GM19239 (cell line): ENCODE results near the gene MFSD2A.
"Not testable (repeated sequence)": the region's sequence is repeated elsewhere in the genome, so short reads cannot be mapped to it uniquely, and the experiment has no call there.

ENCODE experiments used
- DNase-seq: peaks from one replicate; pipeline ENCODE4 v3.0.0; 2011; ENCODE audit warnings: low spot score; ENCODE audit not compliant: insufficient read length
- FAIRE-seq: peaks from 2 replicates; lab custom pipeline; 2011; peaks lifted over from hg19 to GRCh38; lab: Jason Lieb, UNC

The MFSD2A gene

DNA sequence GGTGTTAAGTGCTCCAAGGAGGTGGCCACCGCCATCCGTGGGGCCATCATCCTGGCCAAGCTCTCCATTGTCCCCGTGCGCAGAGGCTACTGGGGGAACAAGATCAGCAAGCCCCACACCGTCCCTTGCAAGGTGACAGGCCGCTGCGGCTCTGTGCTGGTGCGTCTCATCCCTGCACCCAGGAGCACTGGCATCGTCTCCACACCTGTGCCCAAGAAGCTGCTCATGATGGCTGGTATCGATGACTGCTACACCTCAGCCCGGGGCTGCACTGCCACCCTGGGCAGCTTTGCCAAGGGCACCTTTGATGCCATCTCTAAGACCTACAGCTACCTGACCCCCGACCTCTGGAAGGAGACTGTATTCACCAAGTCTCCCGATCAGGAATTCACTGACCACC is 8.0 kb downstream of the MFSD2A start:
- DNase-seq, FAIRE-seq: not testable (repeated sequence)

DNA sequence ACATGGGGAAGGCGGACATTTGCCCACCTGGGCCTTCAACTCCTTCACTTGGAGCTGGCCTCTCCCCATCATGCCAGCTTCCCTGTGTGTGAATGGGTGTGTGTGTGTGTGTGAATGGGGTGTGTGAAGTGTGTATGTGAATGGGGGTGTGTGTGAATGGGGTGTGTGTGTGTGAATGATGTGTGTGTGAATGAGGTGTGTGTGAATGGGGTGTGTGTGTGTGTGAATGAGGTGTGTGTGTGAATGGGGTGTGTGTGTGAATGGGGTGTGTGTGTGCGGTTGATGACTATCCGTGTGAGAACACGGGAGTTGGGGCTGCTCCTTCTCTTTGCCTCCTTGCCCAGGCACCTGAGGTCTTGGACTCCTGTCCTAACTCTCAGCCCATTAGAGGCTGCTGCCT is 9.6 kb downstream of the MFSD2A start:
- no peak for FAIRE-seq

DNA sequence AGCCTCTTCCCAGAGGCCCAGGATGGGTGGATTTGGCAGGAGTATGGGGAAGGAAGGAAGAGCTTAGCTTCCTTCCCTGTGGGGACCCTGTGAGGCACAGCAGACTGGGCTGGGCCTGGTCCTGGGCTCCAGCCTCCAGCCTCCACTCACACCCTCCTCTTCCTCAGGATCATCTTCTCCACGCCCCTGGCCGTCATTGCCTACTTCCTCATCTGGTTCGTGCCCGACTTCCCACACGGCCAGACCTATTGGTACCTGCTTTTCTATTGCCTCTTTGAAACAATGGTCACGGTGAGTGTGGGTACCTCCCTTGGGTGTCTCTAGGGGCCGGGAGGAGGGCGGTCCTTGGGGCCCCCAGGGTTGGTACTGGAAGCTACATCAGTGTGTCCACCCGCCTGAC is 10.1 kb downstream of the MFSD2A start:
- DNase-seq (no peak), FAIRE-seq (no peak)

More for the DNA sequence above, 9.6 kb downstream of the MFSD2A start:
- DNase-seq: no peak

DNA sequence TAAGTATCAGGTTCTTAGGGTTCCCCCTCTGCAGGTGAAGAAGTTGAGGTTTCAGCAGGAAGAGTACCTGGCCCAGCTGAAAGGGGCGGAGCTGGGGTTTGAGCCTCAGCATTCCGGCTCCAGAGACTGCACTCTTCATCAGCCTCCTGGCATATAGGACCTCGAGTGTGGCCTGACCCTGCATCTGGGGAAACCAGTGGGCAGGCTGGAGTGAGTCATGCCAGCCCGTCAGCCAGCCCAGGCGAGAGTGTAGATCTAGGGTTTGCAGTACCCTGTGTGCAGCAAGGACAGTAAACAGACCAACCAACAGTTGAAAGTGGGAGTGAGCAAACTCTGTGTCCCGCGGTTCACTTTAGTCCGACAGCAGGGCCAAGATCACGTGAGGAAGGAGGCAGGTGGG is 14.1 kb downstream of the MFSD2A start:
- FAIRE-seq: no peak
- no peak for DNase-seq

DNA sequence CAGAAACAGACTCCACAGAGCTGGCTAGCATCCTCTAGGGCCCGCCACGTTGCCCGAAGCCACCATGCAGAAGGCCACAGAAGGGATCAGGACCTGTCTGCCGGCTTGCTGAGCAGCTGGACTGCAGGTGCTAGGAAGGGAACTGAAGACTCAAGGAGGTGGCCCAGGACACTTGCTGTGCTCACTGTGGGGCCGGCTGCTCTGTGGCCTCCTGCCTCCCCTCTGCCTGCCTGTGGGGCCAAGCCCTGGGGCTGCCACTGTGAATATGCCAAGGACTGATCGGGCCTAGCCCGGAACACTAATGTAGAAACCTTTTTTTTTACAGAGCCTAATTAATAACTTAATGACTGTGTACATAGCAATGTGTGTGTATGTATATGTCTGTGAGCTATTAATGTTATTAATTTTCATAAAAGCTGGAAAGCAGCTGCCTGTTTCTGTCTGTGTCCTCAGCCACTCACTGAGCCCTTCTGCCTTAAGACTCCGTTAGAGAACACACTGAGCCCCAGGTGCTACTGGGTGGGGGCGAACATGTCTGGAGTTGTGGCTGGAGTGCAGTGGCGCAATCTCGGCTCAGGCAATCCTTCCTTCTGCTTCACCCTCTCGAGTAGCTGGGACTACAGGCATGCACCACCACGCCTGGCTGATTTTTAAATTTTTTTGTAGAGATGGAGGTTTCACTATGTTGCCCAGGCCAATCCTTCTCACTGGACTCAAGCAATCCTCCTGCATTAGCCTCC is 14.8 kb downstream of the MFSD2A start:
- FAIRE-seq (no peak), DNase-seq (no peak)

DNA sequence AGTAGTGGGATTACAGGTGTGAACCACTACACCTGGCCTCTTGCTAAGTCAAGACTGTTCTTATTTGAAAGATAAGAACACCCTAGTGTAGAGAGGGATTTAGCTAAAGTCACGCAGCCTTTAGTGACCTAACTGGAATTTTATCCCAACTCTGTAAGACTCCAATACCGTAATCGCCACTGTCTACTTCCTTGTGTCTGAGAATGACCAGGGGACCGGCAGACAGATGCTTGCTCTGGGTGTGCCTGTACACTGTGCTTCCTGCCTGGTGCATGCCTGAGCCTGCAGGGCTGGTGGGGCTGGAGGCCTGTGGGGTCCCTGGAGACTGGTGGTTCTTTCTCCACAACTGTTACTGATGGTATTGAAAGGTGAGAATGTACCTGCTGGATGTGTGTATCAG is 15.3 kb downstream of the MFSD2A start:
- FAIRE-seq (no peak), DNase-seq (no peak)

DNA sequence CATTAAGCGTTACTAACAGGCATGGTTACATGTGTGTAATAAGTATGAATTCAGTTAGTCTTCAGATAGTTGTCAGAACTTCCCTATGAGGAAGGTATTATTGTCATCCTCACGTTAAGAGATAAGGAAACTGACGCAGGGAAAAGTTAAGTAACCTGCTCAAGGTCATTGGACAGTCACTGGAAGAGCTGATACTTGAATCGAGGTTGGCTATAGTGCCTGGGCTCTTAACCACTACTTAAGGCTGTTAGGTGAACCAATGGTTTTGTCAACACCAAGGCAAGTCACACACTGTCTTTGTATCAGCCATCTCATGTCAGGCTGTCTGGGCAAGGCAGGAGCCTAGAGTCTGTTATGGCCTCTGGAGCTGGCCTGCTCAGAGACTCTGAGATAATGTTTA is 16.2 kb downstream of the MFSD2A start:
- FAIRE-seq: no peak
- no peak for DNase-seq

DNA sequence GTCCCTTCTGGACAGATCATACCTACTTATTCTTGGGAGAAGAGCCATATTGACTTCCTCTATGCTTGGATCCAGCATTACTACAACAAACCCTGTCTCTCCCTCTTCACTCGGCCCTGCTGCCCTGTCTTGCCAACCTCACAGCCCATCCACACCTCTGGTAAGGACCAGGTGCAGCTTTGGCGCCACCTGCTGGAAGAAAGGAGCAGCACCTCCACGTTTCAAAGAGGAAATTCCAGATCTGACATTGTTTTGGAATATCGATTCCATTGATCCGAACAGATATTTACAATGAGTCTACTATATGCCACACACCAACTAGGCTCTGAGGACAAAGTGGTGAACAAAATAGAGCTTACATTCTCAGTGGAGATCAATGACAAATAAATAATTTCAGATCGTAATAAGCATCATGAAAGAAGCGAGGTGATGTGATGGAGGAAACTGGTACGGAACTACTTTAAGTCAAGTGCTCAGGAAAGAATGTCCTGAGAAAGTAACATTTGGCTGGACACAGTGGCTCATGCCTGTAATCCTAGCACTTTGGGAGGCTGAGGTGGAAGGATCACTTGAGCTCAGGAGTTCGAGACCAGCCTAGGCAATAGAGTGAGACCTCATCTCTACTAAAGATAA is 18.7 kb downstream of the MFSD2A start:
- FAIRE-seq (peak; percentile 95), DNase-seq (peak; percentile 81)

DNA sequence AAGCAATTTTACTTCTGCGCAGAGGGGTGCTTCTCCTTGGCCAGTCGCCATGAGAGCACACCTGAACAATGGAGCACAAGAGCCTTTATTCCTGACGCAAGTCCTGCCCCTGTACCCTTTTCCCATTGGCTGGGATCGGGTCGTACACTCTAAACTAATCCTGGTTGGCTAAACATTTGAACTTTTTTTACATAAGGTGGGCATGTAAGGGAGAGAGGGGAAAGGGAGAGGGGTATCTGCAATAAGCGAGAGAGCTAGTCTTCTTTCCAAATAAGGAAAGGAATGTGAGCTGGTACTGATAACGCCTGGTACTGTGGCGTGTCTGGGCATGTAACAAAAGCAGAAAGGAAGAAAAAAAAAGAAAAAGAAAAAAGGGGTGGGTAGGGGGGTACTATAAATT is 21.8 kb downstream of the MFSD2A start:
- DNase-seq (no peak), FAIRE-seq (no peak)

DNA sequence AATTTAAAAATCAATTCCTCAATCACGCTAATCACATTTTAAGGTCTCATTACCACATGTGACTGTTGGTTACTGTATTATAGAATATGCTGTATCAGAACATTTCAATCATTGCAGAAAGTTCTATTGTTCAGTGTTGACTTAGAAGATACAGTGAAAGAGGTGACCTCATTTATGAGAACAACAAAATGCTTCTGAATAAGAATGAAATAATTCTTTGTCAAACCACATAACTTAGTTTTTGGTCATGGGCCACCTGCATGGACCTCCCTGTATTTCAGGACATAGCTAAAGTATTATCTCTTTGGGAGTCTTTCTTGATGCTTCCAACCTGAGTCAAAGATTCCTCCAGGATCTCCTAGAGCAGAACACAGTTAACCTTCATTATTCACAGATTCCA is 22.3 kb downstream of the MFSD2A start:
- DNase-seq (no peak), FAIRE-seq (no peak)

DNA sequence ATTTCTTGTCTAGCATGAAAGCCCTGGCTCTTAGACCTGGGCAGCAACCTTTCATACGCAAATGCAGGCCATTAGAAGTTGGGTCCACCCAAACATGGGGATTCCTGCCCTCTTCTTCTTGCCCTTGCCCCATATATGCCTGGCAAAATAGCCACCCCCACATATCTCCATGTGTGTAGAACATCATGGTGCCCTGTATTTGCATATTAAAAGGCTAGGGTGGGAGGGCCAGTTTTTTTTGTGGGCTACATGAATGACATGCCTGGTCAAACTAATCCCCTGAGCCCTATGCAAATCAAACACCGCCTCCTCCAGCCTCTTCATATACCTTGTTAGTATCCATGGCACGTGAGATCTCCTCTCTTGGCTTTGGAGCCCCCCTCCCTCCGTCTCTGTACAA is 24.7 kb downstream of the MFSD2A start:
- FAIRE-seq (no peak), DNase-seq (no peak)

DNA sequence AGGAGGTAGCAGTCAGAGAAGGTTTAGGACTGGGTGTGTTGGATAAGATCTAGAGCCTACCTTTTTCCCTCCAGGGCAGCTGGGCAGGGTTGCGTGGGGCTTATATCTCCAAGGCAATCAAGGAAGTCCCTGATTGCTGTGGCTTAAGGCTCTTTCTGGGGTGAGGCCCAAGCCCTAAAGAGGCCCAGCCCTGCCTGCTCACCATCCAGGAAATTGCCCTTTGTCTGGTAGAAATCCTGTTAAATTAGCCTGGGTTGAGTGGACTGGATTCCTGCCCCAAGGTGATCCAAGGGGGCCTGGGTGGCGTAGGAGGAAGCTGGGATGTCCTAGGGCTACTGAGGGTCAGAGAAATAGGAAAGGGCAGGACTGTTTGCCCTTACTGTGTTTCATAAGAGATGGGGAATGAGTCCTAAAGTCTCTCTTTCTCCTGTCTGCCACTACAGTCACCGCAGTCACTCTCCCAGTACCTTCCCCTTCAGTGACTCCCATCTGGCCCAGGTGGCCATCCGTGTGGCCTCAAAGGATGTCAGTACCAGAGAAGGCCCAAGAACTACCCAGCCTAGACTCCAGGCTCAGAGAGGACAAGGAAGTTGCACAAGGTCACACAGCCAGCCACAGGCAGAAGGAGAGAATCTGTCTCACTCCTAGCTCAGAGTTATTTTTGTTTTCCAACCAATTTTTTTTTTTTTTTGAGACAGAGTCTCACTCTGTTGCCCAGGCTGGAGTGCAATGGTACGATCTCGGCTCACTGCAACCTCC is 25.8 kb downstream of the MFSD2A start:
- DNase-seq (no peak), FAIRE-seq (no peak)

DNA sequence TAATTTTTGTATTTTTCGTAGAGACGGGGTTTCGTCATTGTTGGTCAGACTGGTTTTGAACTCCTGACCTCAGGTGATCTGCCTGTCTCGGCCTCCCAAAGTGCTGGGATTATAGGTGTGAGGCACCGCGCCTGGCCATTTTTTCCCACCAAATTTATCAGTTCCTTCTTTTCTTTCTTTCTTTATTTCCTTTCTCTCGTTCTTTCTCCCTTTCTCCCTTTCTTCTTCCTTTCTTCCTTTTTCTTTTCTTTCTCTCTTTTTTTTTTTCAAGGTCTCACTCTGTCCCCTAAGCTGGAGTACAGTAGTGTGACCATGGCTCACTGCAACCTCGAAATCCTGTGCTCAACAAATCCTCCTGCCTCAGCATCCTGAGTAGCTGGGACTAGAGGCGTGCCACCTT is 26.4 kb downstream of the MFSD2A start:
- DNase-seq (no peak), FAIRE-seq (no peak)

DNA sequence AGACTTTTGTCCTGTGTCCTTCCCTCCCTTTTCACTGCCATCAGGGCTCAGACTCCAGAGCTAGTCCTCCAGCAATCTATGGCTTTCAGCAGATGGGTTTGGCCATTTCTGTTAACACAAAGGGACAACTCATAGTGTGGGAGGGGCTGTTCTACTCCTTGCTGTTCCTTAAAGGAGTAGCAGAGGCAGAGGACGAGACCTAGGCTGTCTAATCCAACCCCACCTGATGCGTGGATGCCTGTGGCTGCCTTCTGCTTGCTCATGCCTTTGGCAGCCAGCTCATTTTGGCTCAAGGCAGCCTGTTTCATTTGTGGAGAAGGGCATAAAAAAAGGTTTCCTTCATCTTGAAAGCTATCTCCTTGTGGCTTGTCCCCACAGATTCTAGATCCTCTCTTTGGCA is 27.0 kb downstream of the MFSD2A start:
- FAIRE-seq: no peak
- no peak for DNase-seq

DNA sequence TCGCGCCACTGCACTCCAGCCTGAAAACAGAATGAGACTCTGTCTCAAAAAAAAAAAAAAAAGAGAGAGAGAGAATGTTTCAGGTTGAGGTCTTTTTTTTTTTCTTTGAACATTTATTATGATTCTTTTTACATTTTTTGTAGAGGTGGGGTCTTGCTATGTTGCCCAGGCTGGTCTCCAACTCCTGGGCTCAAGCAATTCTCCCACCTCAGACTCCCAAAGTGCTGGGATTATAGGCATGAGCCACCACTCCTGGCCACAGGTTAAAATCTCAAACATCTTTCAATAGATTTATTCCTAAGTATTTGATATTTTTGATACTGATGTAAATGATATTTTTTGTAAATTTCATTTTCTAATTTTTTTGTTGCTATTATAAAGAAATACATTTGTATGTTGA is 29.5 kb downstream of the MFSD2A start:
- not testable (repeated sequence) for DNase-seq, FAIRE-seq

DNA sequence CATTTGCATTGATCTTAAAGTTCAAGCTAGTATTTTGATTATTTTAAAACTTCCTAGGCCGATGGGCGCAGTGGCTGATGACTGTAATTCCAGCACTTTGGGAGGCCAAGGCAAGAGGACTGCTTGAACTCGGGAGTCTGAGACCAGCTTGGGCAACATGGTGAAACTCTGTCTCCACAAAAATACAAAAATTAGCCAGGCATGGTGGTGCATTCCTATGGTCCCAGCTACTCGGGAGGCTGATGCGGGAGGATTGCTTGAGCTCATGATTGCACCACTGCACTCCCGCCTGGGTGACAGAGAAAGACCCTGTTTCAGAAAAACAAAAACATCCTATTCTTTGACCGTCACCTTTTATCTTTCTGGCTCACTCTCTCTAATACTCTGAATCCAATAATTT is 30.0 kb downstream of the MFSD2A start:
- FAIRE-seq: no peak
- DNase-seq: no peak

DNA sequence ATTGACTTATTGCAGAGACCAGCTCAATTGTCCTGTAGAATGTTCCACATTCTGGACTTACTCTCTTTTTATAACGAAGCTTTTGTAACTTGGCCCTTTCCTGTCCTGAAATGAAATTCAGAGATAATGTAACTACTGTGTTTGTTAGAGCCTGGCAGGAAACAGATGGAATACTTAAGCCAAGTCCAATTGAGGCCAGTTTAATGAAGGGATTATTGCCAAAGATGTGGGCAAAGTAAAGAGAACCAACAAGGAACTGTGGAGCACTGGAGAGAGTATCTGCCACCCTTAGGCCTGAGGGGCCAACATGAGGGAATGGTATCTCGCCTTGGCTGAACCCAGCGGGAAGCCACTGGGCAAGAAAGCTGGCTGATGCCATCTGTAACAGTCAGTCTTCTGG is 32.9 kb downstream of the MFSD2A start:
- DNase-seq (no peak), FAIRE-seq (no peak)

DNA sequence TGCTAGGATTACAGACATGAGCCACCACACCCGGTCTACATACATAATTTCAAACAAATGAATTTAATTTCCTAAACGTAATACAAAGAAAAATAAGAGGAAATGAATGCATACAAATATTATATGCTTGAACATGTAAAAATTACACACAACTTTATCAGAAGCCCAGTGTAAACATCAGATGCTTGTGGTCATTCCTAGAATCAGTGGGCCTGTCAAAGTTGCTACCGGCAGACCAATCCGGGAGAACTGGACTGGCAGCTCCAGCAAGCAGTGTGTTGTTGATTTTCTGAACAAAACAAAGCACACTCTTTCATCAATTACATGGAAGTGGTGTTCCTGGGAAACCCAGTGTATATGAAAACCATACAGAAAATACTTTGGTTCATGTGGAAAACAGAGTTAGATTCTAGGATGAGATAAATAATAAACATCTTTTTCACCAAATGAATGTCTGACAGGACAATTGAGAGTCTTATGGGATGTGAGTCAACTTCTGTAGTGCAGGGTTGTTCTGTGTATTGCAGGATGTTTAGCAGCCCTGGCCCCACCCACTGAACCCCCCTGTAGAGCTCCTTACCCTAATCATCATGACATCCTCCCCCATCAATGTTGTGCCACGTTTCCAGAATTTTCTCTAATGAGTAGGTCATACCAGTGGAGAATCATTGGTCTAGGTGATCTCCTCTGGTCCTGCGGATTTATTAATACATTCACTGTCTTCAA is 33.8 kb downstream of the MFSD2A start:
- FAIRE-seq (no peak), DNase-seq (no peak)

DNA sequence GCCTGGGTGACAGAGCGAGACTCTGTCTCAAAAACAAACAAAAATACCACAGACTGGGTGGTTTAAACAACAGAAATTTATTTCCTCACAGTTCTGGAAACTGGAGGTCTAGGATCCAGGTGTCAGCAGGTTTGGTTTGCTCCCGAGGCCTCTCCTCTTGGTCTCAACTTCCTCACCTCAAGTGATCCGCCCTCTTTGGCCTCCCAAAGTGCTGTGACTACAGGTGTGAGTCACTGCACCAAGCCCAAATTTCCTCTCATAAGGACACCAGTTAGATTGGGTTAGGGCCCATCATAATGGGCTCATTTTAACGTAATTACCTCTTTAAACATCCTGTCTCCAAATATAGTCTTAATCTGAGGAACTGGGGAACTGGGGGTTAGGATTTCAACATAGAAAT is 35.5 kb downstream of the MFSD2A start:
- DNase-seq (no peak), FAIRE-seq (no peak)

DNA sequence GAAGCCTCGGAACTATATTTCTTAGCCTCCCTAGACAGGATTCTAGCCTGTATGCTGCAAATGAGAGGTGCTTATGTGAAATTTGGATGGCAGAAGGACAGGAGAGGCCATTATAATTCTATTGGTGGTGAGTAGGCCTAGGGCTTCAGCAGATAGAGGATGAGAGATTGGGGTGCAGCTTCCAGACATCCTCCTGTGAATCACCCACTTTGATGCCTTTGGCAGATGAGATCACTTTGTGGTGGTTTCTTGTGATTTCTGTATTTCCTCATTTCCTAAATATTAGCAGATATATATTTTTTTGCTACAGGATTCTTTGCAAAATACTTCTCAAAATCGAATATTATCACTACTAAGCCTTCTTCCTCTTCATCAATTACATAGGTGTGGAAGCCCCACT is 37.3 kb downstream of the MFSD2A start:
- no peak for DNase-seq
- FAIRE-seq: no peak

DNA sequence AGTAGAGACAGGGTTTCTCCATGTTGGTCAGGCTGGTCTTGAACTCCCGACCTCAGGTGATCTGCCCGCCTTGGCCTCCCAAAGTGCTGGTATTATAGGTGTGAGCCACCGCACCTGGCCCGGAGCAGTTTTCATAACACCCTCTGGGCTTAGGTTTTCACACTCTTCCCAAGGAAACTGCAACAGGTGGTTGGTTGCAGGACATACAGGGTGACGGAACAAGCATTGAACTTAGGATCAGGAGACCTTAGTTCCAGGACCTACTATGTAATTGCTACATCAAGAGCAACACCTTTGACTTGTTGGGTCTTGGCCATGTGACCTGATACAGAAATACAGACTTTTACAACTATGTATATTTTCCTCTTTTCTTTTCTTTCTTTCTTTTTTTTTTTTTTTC is 37.9 kb downstream of the MFSD2A start:
- DNase-seq: no peak
- no peak for FAIRE-seq
